ELF-1 (cell line): ENCODE results near the gene STK32B.
"Not testable (repeated sequence)": the region's sequence is repeated elsewhere in the genome, so short reads cannot be mapped to it uniquely, and the experiment has no call there.

Source experiments
- DNase-seq: peaks from one replicate; pipeline ENCODE4 v3.0.0-alpha.2; 2016; ENCODE audit warnings: low read depth, low spot score

STK32B gene

DNA sequence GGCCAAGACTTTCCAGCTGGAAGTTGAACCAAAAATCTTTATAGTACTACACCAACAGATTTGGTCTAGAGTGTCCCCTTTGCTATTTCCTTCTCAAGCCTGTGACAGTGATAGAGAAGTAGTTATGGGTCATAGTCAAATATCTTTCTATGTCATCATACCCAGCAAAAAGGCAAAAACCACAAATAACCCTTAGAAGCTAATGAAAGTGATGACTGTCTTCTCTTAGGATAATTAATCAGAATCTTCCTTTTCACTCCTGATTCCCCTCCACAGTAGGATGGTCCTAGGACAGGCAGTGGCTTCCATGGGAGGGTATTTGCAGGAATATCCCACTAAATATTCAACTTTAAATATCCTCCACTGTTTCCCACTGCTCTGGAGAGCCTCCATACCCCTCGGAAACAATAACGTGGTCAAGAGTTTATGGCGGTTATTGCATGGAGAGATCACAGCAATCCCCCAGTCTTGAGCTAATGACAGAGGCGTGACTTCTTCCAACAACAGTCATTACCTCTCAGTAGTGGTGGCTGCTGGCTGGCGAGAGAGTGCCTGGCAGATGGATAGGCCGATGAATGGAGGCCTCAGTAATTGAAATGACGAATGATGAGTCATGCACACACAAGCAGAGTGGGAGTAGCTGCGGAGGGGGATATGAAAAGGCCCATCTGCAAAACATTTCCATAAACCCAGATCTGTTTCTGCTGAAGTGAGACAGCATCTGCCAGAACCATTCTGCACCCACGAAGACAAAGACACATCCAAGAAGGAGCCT is 154.9 kb downstream of the STK32B start:
- peak; percentile 3 for DNase-seq

DNA sequence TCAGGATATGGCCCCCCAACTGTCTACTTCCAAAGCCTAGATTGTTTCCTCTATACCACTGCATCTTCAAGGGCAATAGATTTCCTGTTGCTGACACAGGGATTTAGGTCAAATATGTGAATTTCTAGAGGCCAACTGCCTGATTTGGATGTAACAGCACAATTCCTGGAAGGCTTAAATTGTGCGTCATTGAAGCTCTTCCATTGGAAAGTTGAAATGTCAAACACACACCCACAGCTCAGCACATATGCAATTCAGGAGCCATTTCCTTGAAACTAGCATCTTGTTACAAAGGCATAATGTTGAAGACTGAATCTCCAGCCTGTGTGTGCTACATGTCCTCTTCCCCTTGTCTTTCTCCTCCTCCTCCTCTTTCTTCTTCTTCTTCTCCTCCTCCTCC is 158.6 kb downstream of the STK32B start:
- no peak for DNase-seq

DNA sequence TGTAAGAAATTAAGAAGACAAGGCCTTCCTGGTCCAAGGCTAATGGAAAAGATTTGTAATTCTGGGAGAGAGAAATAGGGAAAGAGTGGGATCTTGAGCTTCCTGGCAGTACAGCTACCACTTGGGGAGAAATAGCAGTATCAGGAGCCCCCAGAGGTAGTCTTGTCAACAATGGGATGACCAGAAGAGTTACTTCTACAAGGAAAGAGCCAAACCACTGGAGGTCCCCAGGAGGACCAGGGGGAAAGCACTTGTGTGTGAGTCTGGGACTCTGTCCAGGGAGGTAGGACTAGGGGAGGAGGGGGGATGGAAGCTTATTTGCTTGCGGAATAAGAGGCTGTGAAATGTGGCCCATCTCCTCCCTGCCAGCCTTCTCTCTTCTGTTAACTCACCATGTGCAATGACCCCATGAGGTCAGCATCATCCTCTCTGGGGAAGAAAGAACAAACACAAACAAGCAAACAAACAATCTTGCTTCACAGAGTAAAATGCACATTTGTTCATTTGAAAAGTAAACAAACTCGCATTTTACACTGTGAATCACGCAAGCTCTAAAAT is 160.1 kb downstream of the STK32B start:
- DNase-seq = no peak

DNA sequence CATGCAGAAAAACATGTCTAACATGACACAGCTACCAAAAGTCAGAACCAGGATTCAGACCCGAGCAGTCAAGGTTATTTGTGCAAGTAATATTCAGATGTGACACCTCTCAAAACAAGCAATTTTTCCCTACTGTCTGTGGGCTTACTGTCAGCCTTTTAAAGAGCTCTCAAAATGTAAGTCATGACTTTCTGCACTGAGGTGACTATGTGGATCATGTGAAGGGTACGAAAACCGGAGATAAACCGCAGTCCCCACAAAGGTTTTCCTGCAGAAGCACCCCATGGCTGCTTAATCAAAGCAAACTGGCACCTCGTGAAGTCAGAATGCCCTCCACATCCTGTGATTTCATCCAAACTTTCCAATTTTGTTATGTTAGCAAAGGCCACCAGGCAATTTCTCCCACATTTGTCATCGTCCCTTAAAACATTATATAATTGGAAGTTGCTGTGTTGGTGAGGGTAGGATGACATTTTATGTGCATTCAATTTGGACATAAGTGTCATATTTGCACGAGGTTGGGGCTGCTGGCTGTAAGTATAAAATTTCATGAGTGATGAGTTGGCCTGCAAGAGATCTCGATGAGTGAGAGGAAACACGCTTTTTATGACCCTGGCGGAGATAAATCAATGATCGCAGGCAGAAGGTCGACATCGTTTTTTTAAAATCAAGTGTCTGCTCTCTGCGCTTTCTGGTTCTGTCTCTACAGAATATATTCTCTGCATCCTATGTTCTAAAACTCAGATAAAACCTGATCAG is 161.2 kb downstream of the STK32B start:
- DNase-seq = no peak

- DNase-seq = no peak
These were observed 161.9 kb downstream of the STK32B start for GRCh38 chr4:5213087-5213595.

- no peak for DNase-seq
These were observed 164.0 kb downstream of the STK32B start for GRCh38 chr4:5215321-5215720.

DNA sequence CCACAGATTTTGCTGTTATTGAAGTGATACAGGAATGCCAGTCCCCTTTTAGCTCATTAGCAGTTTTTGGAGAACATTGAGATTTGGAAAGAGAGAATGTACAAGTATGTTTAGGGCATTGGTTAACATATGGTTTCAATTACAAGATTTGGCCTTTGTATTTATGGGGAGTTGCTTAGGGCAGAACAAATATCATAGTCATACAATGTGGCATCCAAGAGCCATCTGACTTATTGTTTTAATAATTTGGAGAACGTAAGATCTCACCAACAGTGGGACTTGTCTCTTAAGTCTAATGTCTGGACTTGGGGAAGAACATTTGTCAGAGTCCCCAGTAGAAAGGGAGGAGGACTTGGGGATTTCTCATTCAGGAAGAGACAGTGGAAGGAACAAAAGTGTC is 166.1 kb downstream of the STK32B start:
- no peak for DNase-seq

- peak; percentile 13 for DNase-seq
These were observed 167.2 kb downstream of the STK32B start for GRCh38 chr4:5218376-5219069.

DNA sequence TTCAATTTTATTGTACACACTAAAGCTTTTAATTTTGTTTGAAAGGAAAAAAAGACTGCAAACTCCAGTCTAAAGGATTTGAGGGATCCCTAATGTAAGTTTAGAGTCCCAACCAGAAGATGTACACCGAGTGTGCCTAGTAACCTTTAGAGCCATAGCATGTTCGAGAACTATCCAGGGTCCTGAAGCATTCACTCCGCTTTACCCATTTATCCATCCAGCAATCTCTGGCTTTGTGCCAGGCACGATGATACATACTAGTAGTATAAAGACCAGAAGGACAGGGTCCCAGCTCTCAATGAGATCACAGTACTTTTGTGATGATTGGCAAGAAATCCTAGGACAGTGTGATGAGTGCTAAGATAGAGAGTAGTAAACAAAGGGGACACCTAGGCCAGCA is 168.7 kb downstream of the STK32B start:
- DNase-seq = peak; percentile 5

- DNase-seq = no peak
These were observed 170.8 kb downstream of the STK32B start for GRCh38 chr4:5222047-5222446.

DNA sequence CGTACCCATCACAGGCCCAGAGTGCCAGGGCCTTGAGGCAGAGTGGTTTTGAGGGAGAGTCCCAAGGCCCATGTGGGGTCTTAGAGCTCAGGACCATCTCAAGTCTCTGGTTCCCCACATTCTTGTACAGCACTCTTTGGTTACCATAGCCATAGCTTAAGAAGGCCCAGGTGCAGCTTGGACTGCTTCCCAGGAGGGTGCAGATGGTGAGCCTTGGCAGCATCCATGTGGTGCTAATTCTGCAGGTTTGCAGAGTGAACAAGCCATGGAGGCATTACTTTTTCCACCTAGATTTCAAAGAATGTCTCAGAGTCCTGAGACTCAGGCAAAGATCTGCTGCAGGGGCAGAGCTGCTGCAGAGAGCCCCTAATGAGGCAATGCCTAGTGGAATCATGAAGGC is 171.7 kb downstream of the STK32B start:
- DNase-seq = no peak

DNA sequence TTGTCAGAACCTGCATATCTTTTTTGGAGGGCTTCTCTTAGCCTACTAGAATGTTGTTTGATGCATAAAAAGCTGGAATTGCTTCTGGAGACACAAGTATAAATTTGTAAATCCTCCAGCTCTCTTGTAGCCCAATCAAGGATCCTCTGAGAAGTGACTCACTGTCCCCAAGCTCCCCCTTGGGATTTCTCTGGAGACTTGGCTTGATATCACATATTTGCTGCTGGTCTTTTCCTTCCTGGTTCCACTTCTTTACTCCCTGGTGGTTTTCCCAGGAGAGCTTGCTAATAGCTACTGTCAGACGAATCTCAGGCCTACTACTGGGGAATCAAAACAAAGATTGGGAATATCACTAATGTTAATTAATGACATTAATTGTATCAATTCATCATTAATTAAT is 173.1 kb downstream of the STK32B start:
- DNase-seq = no peak

DNA sequence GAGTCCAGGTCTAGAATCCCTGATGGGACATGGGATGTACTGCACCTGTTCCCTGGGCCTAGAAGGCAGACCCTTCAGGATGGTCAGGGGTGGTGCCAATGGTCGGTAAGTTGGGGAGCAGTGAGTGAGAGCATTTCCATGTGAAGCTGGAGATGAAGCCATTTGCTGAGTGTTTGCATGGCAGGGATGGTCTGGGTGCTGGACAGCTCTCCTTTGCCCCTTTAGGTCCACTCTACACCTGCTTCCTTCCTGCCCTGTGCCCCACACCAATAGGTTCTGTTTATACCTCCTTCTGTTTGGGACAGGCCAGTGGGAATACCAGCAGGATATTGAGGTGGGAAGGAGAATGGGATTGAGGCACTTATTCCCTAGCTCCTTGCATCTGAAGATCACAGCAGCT is 181.3 kb downstream of the STK32B start:
- DNase-seq = no peak

DNA sequence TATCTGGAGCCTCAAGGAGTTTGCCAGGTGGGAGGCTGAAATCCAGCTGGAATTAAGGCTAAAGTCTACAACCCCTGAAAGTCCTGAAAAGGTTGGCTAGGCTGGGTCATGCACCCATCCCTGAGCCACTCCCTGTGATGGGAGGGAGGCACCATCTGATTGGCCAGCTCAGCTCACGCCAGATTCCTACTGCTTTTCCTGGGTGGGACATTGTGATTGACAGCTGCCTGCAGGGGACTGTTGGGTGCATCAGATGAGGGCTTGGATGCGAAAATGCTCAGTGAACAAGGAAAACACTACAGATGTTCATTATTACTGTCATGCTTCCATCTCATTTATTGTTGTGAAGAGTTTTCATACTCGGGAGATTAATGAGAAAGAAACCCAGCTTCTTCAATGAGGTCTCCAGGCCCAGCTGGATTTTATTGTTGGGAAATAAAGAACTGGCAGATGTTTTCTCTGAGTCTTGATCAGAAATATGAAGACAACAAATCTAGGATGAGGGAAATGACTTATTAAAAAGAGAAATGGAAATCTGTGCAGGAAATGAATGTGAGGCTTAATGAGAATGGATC is 185.9 kb downstream of the STK32B start:
- no peak for DNase-seq

DNA sequence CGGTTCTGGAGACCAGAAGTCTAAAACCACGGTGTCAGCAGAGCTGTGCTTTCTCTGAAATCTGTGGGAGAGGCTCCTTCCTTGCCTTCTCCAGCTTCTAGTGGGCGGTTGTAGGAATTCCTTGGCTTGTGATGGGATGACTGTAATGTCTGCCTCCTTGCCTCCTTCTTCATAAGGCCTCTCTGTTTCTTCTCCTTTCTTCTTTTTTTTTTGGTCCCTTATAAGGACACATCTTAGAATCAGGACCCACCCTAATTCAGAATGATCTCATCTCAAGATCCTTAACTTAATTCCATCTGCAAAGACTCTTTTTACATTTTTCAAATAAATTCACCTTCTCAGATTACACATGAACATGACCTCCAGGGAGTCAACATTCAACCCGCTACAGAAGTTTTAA is 186.9 kb downstream of the STK32B start:
- no peak for DNase-seq

DNA sequence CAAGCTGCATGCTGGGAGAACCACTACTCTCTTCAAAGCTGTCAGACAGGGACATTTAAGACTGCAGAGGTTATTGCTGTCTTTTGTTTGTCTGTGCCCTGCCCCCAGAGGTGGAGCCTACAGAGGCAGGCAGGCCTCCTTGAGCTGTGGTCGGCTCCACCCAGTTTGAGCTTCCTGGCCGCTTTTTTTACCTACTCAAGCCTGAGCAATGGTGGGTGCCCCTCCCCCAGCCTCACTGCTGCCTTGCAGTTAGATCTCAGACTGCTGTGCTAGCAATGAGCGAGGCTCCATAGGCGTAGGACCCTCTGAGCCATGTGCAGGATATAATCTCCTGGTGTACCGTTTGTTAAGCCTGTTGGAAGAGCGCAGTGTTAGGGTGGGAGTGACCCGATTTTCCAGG is 195.8 kb downstream of the STK32B start:
- DNase-seq = not testable (repeated sequence)

DNA sequence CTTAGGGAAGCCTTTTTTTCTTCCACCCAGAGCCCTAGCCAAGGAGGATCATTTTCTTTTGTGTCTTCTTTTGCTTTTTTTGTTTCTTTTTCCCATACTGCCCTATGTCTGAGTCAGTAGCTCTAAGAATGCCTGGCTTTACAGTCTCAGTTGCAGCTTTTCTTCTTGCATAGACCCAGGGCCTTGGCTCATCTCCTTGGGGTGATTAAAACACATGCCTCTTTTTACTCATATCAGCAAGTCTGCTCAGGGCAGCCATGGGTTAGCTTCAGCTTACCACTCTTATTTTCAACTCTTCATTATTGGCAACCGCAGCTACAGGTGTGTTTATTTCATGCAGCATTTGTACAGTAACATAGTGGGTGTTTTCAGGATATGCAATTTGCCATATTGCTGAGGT is 196.5 kb downstream of the STK32B start:
- DNase-seq = no peak

DNA sequence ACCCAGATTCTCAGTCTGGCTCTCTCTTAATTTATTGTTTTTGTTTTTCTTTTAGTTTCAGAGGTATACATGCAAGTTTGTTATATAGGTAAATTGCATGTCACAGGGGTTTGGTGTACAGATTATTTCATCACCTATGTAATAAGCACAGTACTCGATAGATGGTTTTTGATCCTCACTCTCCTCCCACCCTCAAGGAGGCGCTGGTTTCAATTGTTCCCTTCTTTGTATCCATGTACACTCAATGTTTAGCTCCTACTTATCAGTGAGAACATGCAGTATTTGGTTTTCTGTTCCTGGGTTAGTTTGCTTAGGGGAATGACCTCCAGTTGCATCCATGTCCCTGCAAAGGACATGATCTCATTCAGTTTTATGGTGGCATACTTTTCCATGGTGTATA is 198.4 kb downstream of the STK32B start:
- DNase-seq = no peak

- not testable (repeated sequence) for DNase-seq
These were observed 199.3 kb downstream of the STK32B start for GRCh38 chr4:5250536-5250935.

- no peak for DNase-seq
These were observed 205.1 kb downstream of the STK32B start for GRCh38 chr4:5256421-5256820.

GRCh38 chr4:5257086-5257485 is 205.8 kb downstream of the STK32B start:
- DNase-seq = no peak

DNA sequence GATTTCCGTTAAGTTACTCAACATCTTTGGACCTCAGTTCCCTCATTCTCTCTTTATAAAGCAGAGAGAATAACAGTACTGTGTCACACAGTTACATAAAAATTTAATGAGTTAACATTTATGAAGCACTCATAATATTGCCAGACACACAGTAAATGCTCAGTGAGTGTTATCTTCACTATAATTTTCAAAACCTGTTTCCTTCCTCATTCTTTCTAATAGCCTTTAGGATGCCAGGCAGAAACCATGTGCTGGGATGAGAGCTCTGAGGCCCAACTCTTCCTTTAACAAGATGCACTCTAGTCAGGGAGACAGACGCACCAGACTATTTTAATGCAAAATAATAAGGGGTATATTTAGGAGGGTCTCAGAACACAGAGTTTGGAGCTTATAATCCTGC is 208.2 kb downstream of the STK32B start:
- DNase-seq = no peak
